ENCODE results near the gene RPP25.

Gene RPP25

GRCh38 chr15:74967670-74968069, 11.1 kb upstream of the RPP25 start:
- H3K4me3 ChIP-seq = no peak overlapping the region
- no peak overlapping the region for H3K27ac ChIP-seq

GRCh38 chr15:74964794-74965193, 8.2 kb upstream of the RPP25 start:
- no peak overlapping the region for H3K4me3 ChIP-seq
- peak overlapping the region in 4 of 21 experiments; percentile 9 to 43 (median 25) for H3K27ac ChIP-seq

GRCh38 chr15:74963213-74963612, 6.6 kb upstream of the RPP25 start:
- Histone ChIP-seq H3K27ac (no peak overlapping the region), H3K4me3 (no peak overlapping the region)

GRCh38 chr15:74962671-74963070, 6.1 kb upstream of the RPP25 start:
- H3K27ac ChIP-seq = no peak overlapping the region
- no peak overlapping the region for H3K4me3 ChIP-seq

- Histone ChIP-seq H3K27ac (no peak overlapping the region), H3K4me3 (no peak overlapping the region)
Measured at GRCh38 chr15:74962219-74962618, 5.6 kb upstream of the RPP25 start.

GRCh38 chr15:74961616-74962015, 5.0 kb upstream of the RPP25 start:
- Histone ChIP-seq H3K27ac (no peak overlapping the region), H3K4me3 (no peak overlapping the region)

- Histone ChIP-seq H3K4me3 (no peak overlapping the region), H3K27ac (no peak overlapping the region)
Measured at GRCh38 chr15:74960995-74961588, 4.5 kb upstream of the RPP25 start.

- Histone ChIP-seq H3K27ac (no peak overlapping the region), H3K4me3 (no peak overlapping the region)
Measured at GRCh38 chr15:74960286-74960685, 3.7 kb upstream of the RPP25 start.

- Histone ChIP-seq H3K4me3 (peak overlapping the region in 3 of 7 experiments; percentile 39 to 58 (median 58)), H3K27ac (peak overlapping the region in 2 of 21 experiments; percentile 60 to 65)
Measured at GRCh38 chr15:74959586-74959939, 3.0 kb upstream of the RPP25 start.

- peak overlapping the region; percentile 6 to 63 (median 58) for H3K4me3 ChIP-seq
- H3K27ac ChIP-seq = peak overlapping the region in 9 of 21 experiments; percentile 18 to 81 (median 65)
Measured at GRCh38 chr15:74958908-74959585, 2.5 kb upstream of the RPP25 start.

- Histone ChIP-seq H3K27ac (peak overlapping the region in 10 of 21 experiments; percentile 18 to 81 (median 65)), H3K4me3 (peak overlapping the region; percentile 6 to 63 (median 58))
Measured at GRCh38 chr15:74958320-74958907, 1.8 kb upstream of the RPP25 start.

- Histone ChIP-seq H3K4me3 (peak overlapping the region; percentile 39 to 64 (median 58)), H3K27ac (peak overlapping the region in 19 of 21 experiments; percentile 26 to 84 (median 71))
Measured at GRCh38 chr15:74957476-74958035, 984 bp upstream of the RPP25 start.

- Histone ChIP-seq H3K27ac (peak overlapping the region; percentile 25 to 84 (median 65)), H3K4me3 (peak overlapping the region; percentile 39 to 64 (median 58))
Measured at GRCh38 chr15:74955796-74956647, 550 bp downstream of the RPP25 start.

GRCh38 chr15:74955017-74955416, 1.6 kb downstream of the RPP25 start:
- H3K4me3 ChIP-seq = peak overlapping the region in 1 of 7 experiments; percentile 50
- H3K27ac ChIP-seq = no peak overlapping the region

- Histone ChIP-seq H3K27ac (no peak overlapping the region), H3K4me3 (no peak overlapping the region)
Measured at GRCh38 chr15:74954515-74954914, 2.1 kb downstream of the RPP25 start.

- no peak overlapping the region for H3K27ac ChIP-seq
- H3K4me3 ChIP-seq = no peak overlapping the region
Measured at GRCh38 chr15:74951006-74951405, 5.6 kb downstream of the RPP25 start.

GRCh38 chr15:74950078-74950908, 6.3 kb downstream of the RPP25 start:
- no peak overlapping the region for H3K4me3 ChIP-seq
- peak overlapping the region in 1 of 21 experiments; percentile 1 for H3K27ac ChIP-seq

GRCh38 chr15:74937590-74938371, 18.8 kb downstream of the RPP25 start, which contains the start of gene COX5A:
Gene COX5A (minus strand): TSS chr15:74938073. CDS start chr15:74938014, 59 bp downstream.
- H3K4me3 ChIP-seq = peak within 1 kb of the TSS; percentile 70 to 100 (median 80)
- peak within 1 kb of the TSS; percentile 75 to 98 (median 94) for H3K27ac ChIP-seq
